HepG2 (cell line): Measurements from ENCODE around the gene TEX50. TPM values are rescaled to one million over a fixed set of nuclear protein-coding genes. Genes with fewer than 3 reads are reported as not detected.

Experiments
- ATAC-seq: fragments of 200-7000 bp; cut with Tn5 transposase; 3 replicates; pipeline ENCODE4 v1.9.1; 2020; ENCODE audit warnings: mild to moderate bottlenecking, moderate library complexity
- BruUV-seq: library from RNA; stranded (reverse); fragments of 400-500 nt; replicated peaks from 2 replicates; lab custom pipeline; 2021; lab: Mats Ljungman, UMichigan
- CTCF ChIA-PET: fragments of 300-600 bp; formaldehyde crosslinking; extraction: SDS; loops from one replicate; lab custom pipeline; 2021; ENCODE audit warnings: low total read pairs, inconsistent platforms, low intra/inter-chr PET ratio; lab: Yijun Ruan, JAX
- POLR2A ChIA-PET: fragments of 350-600 bp; sonication (Branson Sonifier 250); formaldehyde crosslinking; loops from one replicate; lab custom pipeline; 2020; ENCODE audit warnings: antibody characterized with exemption, inconsistent platforms; lab: Yijun Ruan, JAX
- DNase-seq: peaks from one replicate; pipeline ENCODE4 v3.0.0-alpha.2; 2015; ENCODE audit warnings: low spot score
- FAIRE-seq: peaks from 3 replicates; lab custom pipeline; 2011; peaks lifted over from hg19 to GRCh38; lab: Jason Lieb, UNC
- H2AFZ ChIP-seq: one replicate; pipeline ENCODE4 v1.6.1; 2011; ENCODE audit warnings: low read length, inconsistent platforms
- H3K27ac ChIP-seq: fragments of 300-600 bp; 3 replicates; pipeline ENCODE4 v1.8.0; 2011; ENCODE audit warnings: mixed run types, mild to moderate bottlenecking, mixed read lengths, low read length, inconsistent platforms; ENCODE audit not compliant: insufficient read depth; ENCODE audit errors: extremely low read length
- H3K27me3 ChIP-seq, 2 experiments: fragments of 200-600 bp in 1 of 2; 2 replicates in 1 of 2; 3 replicates in 1 of 2; pipeline versions ENCODE4 v1.6.0 to v1.8.0; 2011; ENCODE audit warnings: low read length in 2 of 2, mild to moderate bottlenecking in 2 of 2, moderate library complexity in 2 of 2, inconsistent platforms in 1 of 2; ENCODE audit not compliant: insufficient read depth in 2 of 2, control insufficient read depth in 1 of 2
- H3K36me3 ChIP-seq, 2 experiments: fragments of 200-600 bp in 1 of 2; replicated peaks in 1 of 2; 2 replicates in 1 of 2; 3 replicates in 1 of 2; pipeline versions ENCODE4 v1.5.1 to v1.8.0; 2011; ENCODE audit warnings: low read length in 2 of 2, inconsistent platforms in 1 of 2; ENCODE audit not compliant: insufficient read depth in 2 of 2, control insufficient read depth in 1 of 2
- H3K4me1 ChIP-seq: 2 replicates; pipeline ENCODE4 v1.5.1; 2012; ENCODE audit warnings: low read length, inconsistent platforms; ENCODE audit not compliant: insufficient read depth
- H3K4me2 ChIP-seq: 2 replicates; pipeline ENCODE4 v1.6.0; 2011; ENCODE audit warnings: low read depth, low read length, inconsistent platforms
- H3K4me3 ChIP-seq, 3 experiments: fragments of 200-600 bp in 1 of 3; sonication (generic), shearing (Covaris generic) in 1 of 3; replicated peaks in 1 of 3; 2 replicates each; pipeline ENCODE4 v1.5.1; 2011 to 2016; ENCODE audit warnings: low read length in 3 of 3, inconsistent platforms in 2 of 3, low read depth in 2 of 3, mild to moderate bottlenecking in 2 of 3, control low read depth in 1 of 3, mixed read lengths in 1 of 3; ENCODE audit not compliant: insufficient read depth in 1 of 3
- H3K79me2 ChIP-seq: one replicate; pipeline ENCODE4 v1.6.1; 2011; ENCODE audit warnings: low read length, inconsistent platforms; ENCODE audit not compliant: insufficient read depth
- H3K9ac ChIP-seq: 2 replicates; pipeline ENCODE4 v1.6.0; 2011; ENCODE audit warnings: mild to moderate bottlenecking, low read depth, low read length, inconsistent platforms; ENCODE audit not compliant: insufficient read depth
- H3K9me3 ChIP-seq: 2 replicates; pipeline ENCODE4 v1.5.1; 2012; ENCODE audit warnings: mild to moderate bottlenecking, low read length
- H4K20me1 ChIP-seq: 2 replicates; pipeline ENCODE4 v1.6.0; 2011; ENCODE audit warnings: inconsistent platforms, mild to moderate bottlenecking, low read length, moderate library complexity; ENCODE audit not compliant: insufficient read depth
- ELF4 ChIP-seq: sonication (generic); formaldehyde crosslinking; IDR thresholded peaks from 2 replicates; pipeline ENCODE4 v1.5.0; 2020; ENCODE audit warnings: missing genetic modification reagents, mild to moderate bottlenecking, moderate library complexity, borderline replicate concordance
- HNRNPK ChIP-seq: fragments of 200-400 bp; formaldehyde crosslinking; IDR thresholded peaks from 2 replicates; pipeline ENCODE4 v1.6.1; 2018; ENCODE audit warnings: low read length, low read depth, moderate library complexity, mild to moderate bottlenecking; ENCODE audit not compliant: poor library complexity, severe bottlenecking
- HOXA3 ChIP-seq: sonication (generic); formaldehyde crosslinking; IDR thresholded peaks from 2 replicates; pipeline ENCODE4 v1.5.0; 2020; ENCODE audit warnings: missing genetic modification reagents
- HOXA9 ChIP-seq: sonication (generic); formaldehyde crosslinking; IDR thresholded peaks from 2 replicates; pipeline ENCODE4 v1.8.1; 2022; ENCODE audit warnings: missing genetic modification reagents, mild to moderate bottlenecking, moderate library complexity, borderline replicate concordance
- ISL2 ChIP-seq: sonication (generic); formaldehyde crosslinking; IDR thresholded peaks from 2 replicates; pipeline ENCODE4 v1.5.0; 2020; ENCODE audit warnings: missing genetic modification reagents
- JDP2 ChIP-seq: sonication (generic); formaldehyde crosslinking; IDR thresholded peaks from 2 replicates; pipeline ENCODE4 v1.8.1; 2022; ENCODE audit warnings: missing genetic modification reagents, borderline replicate concordance
- NFKBIZ ChIP-seq: IDR thresholded peaks from 2 replicates; pipeline ENCODE4 v1.6.1; 2018; ENCODE audit warnings: missing genetic modification reagents, missing compliant biosample characterization
- PCBP1 ChIP-seq: fragments of 200-400 bp; formaldehyde crosslinking; IDR thresholded peaks from 2 replicates; pipeline ENCODE4 v1.6.1; 2017; ENCODE audit warnings: mild to moderate bottlenecking, low read depth, low read length, borderline replicate concordance
- PCBP2 ChIP-seq: fragments of 200-400 bp; formaldehyde crosslinking; optimal IDR thresholded peaks from 2 replicates; pipeline ENCODE3; 2018; ENCODE audit warnings: low read length, low read depth; ENCODE audit not compliant: poor library complexity, severe bottlenecking
- RFX3 ChIP-seq: IDR thresholded peaks from 2 replicates; pipeline ENCODE4 v1.6.1; 2016; ENCODE audit warnings: missing biosample characterization, missing genetic modification reagents
- SOX13 ChIP-seq, 3 experiments: fragments of 450-650 bp in 1 of 3; sonication (generic) in 1 of 3; formaldehyde crosslinking in 1 of 3; IDR thresholded peaks in 2 of 3; conservative IDR thresholded peaks in 1 of 3; 2 replicates each; pipeline versions ENCODE4 v1.5.0 to v1.6.1; 2016 to 2020; ENCODE audit warnings: antibody characterized with exemption in 1 of 3, mild to moderate bottlenecking in 1 of 3, missing compliant biosample characterization in 1 of 3, missing genetic modification reagents in 1 of 3, moderate library complexity in 1 of 3
- ZFP36L2 ChIP-seq: sonication (generic); formaldehyde crosslinking; IDR thresholded peaks from 2 replicates; pipeline ENCODE4 v1.4.0; 2020; ENCODE audit warnings: missing genetic modification reagents
- ZNF607 ChIP-seq: sonication (generic); formaldehyde crosslinking; IDR thresholded peaks from 2 replicates; pipeline ENCODE4 v1.5.1; 2020; ENCODE audit warnings: missing genetic modification reagents, mild to moderate bottlenecking, borderline replicate concordance
- WGBS: methylation state at CpG from one replicate; pipeline ENCODE4 v1.1.6; 2017; ENCODE audit warnings: low lambda C conversion rate; 5-methylcytosine and 5-hydroxymethylcytosine counted together
- in situ Hi-C: cut with HindIII; loops from 2 replicates; pipeline ENCODE4 v1.10.0; 2017; ENCODE audit warnings: low pct_unique_long_range_greater_than_20kb; ENCODE audit not compliant: extremely low pct_ligation_motif_present
- intact Hi-C: fragments of 100-400 bp; cut with micrococcal nuclease; formaldehyde crosslinking; loops from one replicate; pipeline ENCODE4 v1.10.0; 2022; ENCODE audit not compliant: unreplicated experiment
- polyA plus RNA-seq, 8 experiments: library from polyadenylated mRNA; depleted of rRNA in 3 of 8; stranded (reverse) in 7 of 8; unstranded in 1 of 8; fragments of >200 nt; fragmentation: Illumina TruSeq in 4 of 8; extraction: Trizol in 4 of 8; gene quantifications; 2 replicates each; pipeline versions ENCODE4 v1.2.1 to v1.2.3, GENCODE V29; 2011 to 2016; ENCODE audit warnings: low read depth in 4 of 8, missing spikeins in 1 of 8, mixed read lengths in 1 of 8; ENCODE audit not compliant: insufficient read depth in 1 of 8
- total RNA-seq, 5 experiments: library from RNA; depleted of rRNA; stranded (reverse); fragments of >200 nt; fragmentation: Illumina TruSeq; extraction: Trizol; gene quantifications; 2 replicates each; pipeline ENCODE4 v1.2.3, GENCODE V29; 2016; ENCODE audit warnings: low read depth in 1 of 5
- TF ChIP-seq, protein P1 (sequence below): sonication (generic); formaldehyde crosslinking; IDR thresholded peaks from 2 replicates; pipeline ENCODE4 v1.8.0; 2023; ENCODE audit warnings: mild to moderate bottlenecking, missing genetic modification reagents
- TF ChIP-seq, protein P2 (sequence below): sonication (generic); formaldehyde crosslinking; IDR thresholded peaks from 2 replicates; pipeline ENCODE4 v1.4.0; 2020; ENCODE audit warnings: missing genetic modification reagents, borderline replicate concordance
- TF ChIP-seq, protein P3 (sequence below): sonication (generic); formaldehyde crosslinking; IDR thresholded peaks from 2 replicates; pipeline ENCODE4 v1.8.1; 2023; ENCODE audit warnings: mild to moderate bottlenecking, missing genetic modification reagents

The TEX50 gene
- total and polyA plus RNA-seq, 2 of the 13 experiments (the other 11 are each of a cell fraction or from before 2014, with no cell fraction given) = not detected

DNA sequence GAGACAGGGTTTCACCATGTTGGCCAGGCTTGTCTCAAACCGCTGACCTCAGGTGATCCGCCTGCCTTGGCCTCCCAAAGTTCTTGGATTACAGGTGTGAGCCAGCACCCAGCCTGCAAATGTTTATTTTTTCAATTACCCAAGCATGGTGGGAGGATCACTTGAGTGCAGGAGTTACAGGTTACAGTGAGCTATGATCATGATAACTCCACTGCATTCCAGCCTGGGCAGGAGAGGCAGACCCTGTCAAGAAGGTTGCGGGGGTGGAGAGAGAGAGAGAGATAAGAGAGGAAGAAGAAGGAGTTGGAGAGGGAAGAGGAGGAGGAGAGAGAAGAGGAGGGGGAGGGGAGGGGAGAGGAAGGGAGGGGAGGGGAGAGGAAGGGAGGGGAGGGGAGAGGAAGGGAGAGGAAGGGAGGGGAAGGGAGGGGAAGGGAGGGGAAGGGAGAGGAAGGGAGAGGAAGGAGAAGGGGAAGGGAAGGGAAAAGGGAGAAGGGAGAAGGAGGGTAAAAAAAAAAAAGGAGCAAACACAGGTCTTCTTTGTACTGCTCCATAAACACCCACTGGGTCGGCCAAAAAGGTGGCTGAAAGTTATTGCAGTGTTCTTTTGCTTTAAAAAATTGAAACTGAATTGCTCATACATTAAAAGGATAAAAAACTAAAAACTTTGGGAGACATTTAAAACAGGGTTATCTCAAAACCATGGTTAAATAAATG lies 26.5 kb upstream of the TEX50 start:
- H3K27ac ChIP-seq = no peak overlapping the region
- H3K27me3 ChIP-seq = no peaks in the 10 kb centered on the region; a peak in 1 of 5 replicates
- ChIA-PET CTCF (no interaction called here), POLR2A (no interaction called here)
- ATAC-seq = no peak
- no peaks in the 10 kb centered on the region for H3K79me2 ChIP-seq
- DNase-seq = no peak
- intact Hi-C loops = no loop called here
- FAIRE-seq = no peak
- no peak overlapping the region for H2AFZ ChIP-seq
- H3K4me3 ChIP-seq = no peak overlapping the region
- in situ Hi-C loops = no loop called here
- no peaks in the 10 kb centered on the region for H4K20me1 ChIP-seq
- WGBS = 12% methylated on average over 4 of the region's 4 CpGs
- H3K4me1 ChIP-seq = no peaks in the 10 kb centered on the region
- BruUV-seq = no TSS peak
- no peak overlapping the region for H3K9ac ChIP-seq
- H3K36me3 ChIP-seq = no peaks in the 10 kb centered on the region
- no peak overlapping the region for H3K4me2 ChIP-seq
- H3K9me3 ChIP-seq = no peaks in the 10 kb centered on the region
- TF ChIP-seq, protein P1, sequence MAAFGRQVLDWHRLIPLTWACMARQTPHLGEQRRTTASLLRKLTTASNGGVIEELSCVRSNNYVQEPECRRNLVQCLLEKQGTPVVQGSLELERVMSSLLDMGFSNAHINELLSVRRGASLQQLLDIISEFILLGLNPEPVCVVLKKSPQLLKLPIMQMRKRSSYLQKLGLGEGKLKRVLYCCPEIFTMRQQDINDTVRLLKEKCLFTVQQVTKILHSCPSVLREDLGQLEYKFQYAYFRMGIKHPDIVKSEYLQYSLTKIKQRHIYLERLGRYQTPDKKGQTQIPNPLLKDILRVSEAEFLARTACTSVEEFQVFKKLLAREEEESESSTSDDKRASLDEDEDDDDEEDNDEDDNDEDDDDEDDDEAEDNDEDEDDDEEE = no peak
- TF ChIP-seq, protein P2, sequence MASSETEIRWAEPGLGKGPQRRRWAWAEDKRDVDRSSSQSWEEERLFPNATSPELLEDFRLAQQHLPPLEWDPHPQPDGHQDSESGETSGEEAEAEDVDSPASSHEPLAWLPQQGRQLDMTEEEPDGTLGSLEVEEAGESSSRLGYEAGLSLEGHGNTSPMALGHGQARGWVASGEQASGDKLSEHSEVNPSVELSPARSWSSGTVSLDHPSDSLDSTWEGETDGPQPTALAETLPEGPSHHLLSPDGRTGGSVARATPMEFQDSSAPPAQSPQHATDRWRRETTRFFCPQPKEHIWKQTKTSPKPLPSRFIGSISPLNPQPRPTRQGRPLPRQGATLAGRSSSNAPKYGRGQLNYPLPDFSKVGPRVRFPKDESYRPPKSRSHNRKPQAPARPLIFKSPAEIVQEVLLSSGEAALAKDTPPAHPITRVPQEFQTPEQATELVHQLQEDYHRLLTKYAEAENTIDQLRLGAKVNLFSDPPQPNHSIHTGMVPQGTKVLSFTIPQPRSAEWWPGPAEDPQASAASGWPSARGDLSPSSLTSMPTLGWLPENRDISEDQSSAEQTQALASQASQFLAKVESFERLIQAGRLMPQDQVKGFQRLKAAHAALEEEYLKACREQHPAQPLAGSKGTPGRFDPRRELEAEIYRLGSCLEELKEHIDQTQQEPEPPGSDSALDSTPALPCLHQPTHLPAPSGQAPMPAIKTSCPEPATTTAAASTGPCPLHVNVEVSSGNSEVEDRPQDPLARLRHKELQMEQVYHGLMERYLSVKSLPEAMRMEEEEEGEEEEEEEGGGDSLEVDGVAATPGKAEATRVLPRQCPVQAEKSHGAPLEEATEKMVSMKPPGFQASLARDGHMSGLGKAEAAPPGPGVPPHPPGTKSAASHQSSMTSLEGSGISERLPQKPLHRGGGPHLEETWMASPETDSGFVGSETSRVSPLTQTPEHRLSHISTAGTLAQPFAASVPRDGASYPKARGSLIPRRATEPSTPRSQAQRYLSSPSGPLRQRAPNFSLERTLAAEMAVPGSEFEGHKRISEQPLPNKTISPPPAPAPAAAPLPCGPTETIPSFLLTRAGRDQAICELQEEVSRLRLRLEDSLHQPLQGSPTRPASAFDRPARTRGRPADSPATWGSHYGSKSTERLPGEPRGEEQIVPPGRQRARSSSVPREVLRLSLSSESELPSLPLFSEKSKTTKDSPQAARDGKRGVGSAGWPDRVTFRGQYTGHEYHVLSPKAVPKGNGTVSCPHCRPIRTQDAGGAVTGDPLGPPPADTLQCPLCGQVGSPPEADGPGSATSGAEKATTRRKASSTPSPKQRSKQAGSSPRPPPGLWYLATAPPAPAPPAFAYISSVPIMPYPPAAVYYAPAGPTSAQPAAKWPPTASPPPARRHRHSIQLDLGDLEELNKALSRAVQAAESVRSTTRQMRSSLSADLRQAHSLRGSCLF (CRISPR knock-in tag) = no peak
- TF ChIP-seq, protein P3, sequence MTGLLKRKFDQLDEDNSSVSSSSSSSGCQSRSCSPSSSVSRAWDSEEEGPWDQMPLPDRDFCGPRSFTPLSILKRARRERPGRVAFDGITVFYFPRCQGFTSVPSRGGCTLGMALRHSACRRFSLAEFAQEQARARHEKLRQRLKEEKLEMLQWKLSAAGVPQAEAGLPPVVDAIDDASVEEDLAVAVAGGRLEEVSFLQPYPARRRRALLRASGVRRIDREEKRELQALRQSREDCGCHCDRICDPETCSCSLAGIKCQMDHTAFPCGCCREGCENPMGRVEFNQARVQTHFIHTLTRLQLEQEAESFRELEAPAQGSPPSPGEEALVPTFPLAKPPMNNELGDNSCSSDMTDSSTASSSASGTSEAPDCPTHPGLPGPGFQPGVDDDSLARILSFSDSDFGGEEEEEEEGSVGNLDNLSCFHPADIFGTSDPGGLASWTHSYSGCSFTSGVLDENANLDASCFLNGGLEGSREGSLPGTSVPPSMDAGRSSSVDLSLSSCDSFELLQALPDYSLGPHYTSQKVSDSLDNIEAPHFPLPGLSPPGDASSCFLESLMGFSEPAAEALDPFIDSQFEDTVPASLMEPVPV (CRISPR knock-in tag) = no peak
- TF ChIP-seq NFKBIZ = no peak
- TF ChIP-seq HNRNPK = peak; percentile 78
- TF ChIP-seq JDP2 (CRISPR knock-in tag) = no peak
- no peak for TF ChIP-seq ZNF607 (CRISPR knock-in tag)
- no peak for TF ChIP-seq ZFP36L2
- no peak for TF ChIP-seq ELF4 (CRISPR knock-in tag)
- peak; percentile 97 for TF ChIP-seq PCBP2
- TF ChIP-seq RFX3 = no peak
- TF ChIP-seq PCBP1 = 0 out of 2 replicates have a peak, but pooled peaks have one; percentile 55
- no peak for TF ChIP-seq HOXA3 (CRISPR knock-in tag)
- no peak for TF ChIP-seq SOX13 (IDR thresholded peaks at IDR 0.05)
- TF ChIP-seq SOX13 (CRISPR knock-in tag; conservative IDR thresholded peaks at IDR 0.05 in 1 of 2, IDR thresholded peaks at IDR 0.05 in 1 of 2) = no peak
- no peak for TF ChIP-seq ISL2 (CRISPR knock-in tag)
- TF ChIP-seq HOXA9 (CRISPR knock-in tag) = no peak
